ENCODE results near the gene NEK7. TPM values are rescaled to one million over a fixed set of nuclear protein-coding genes. Genes with fewer than 3 reads are reported as not detected.

The NEK7 gene
- total RNA-seq, 1 experiment from 2014 or later: 51.1 TPM

DNA sequence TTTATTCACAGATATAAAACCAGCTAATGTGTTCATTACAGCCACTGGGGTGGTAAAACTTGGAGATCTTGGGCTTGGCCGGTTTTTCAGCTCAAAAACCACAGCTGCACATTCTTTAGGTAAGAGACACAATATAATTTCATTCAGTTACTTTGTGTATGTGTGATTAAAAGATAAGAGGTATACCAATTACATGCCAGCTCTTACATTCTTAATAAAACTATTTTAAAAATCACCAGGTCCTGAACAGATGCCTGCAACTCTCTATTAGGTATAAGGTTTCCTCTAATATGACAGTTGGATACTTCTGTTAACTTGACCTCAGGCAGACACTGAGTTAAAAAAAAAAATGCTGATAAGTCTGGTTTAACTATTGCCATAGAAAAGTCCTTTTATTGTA is 122.1 kb downstream of the NEK7 start:
- Mint-ChIP-seq H3K4me1 (ENCODE audit: insufficient read depth, unreplicated experiment) (peaks cover 10% of the 10 kb centered on the region), H3K27me3 (ENCODE audit: insufficient read depth, unreplicated experiment) (no peaks in the 10 kb centered on the region), H3K4me3 (ENCODE audit: unreplicated experiment) (no peak overlapping the region), H3K27ac (ENCODE audit: low read depth, unreplicated experiment) (no peak overlapping the region), H3K9me3 (ENCODE audit: unreplicated experiment) (no peaks in the 10 kb centered on the region), H3K36me3 (ENCODE audit: insufficient read depth, unreplicated experiment) (peaks cover 5% of the 10 kb centered on the region)
- intact Hi-C loops (cut with micrococcal nuclease): loop anchor here (10.0 kb wide), 1 partner anchor 186 kb away; no protein-coding TSS in a partner anchor
- TF ChIP-seq CTCF (IDR thresholded peaks at IDR 0.05; ENCODE audit: unreplicated experiment): no peak
- CTCF ChIA-PET: interaction anchor here (0.6 to 1.0 kb wide), 7 partner anchors 20 to 400 kb away, joined by 3 to 4 read pairs (median 3); no protein-coding TSS in a partner anchor
- no TSS peak for BruUV-seq (replicated peaks)
- DNase-seq (ENCODE audit: unreplicated experiment): no peak
- POLR2A ChIA-PET: interaction anchor here (0.6 to 6.1 kb wide), 6 partner anchors 10 to 176 kb away, joined by 3 to 54 read pairs (median 4); partner anchors contain the start of gene NEK7

- ChIA-PET POLR2A (no interaction called here), CTCF (no interaction called here)
- BruUV-seq (replicated peaks): no TSS peak
- intact Hi-C loops (cut with micrococcal nuclease): no loop called here
- Mint-ChIP-seq H3K27ac (ENCODE audit: low read depth, unreplicated experiment) (no peak overlapping the region), H3K4me3 (ENCODE audit: unreplicated experiment) (no peak overlapping the region), H3K27me3 (ENCODE audit: insufficient read depth, unreplicated experiment) (no peaks in the 10 kb centered on the region), H3K9me3 (ENCODE audit: unreplicated experiment) (no peaks in the 10 kb centered on the region), H3K36me3 (ENCODE audit: insufficient read depth, unreplicated experiment) (no peaks in the 10 kb centered on the region), H3K4me1 (ENCODE audit: insufficient read depth, unreplicated experiment) (peaks cover 10% of the 10 kb centered on the region)
- no peak for TF ChIP-seq CTCF (IDR thresholded peaks at IDR 0.05; ENCODE audit: unreplicated experiment)
- no peak for DNase-seq (ENCODE audit: unreplicated experiment)
These were observed 123.3 kb downstream of the NEK7 start for GRCh38 chr1:198280080-198280479.

DNA sequence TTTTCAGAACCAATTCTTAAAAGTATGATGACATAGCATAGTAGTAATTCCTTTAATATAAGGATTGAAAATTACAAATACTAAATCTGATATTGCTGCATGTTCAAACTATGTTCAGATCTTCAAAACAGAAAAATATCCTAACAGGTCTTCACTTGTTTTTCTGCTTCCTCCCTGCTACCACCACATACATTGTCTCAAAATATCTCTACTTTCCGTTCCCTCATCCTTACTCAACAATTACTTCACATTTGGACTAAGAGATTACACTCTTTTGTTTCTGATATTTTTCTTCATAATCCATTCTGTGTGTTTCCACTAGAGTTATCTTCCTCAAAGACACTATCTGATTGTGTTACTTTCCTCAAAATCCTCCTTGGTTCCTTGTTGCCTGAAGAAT is 125.1 kb downstream of the NEK7 start:
- TF ChIP-seq CTCF (IDR thresholded peaks at IDR 0.05; ENCODE audit: unreplicated experiment): no peak
- intact Hi-C loops (cut with micrococcal nuclease): no loop called here
- no peak for DNase-seq (ENCODE audit: unreplicated experiment)
- Mint-ChIP-seq H3K27ac (ENCODE audit: low read depth, unreplicated experiment) (no peak overlapping the region), H3K4me1 (ENCODE audit: insufficient read depth, unreplicated experiment) (peaks cover 10% of the 10 kb centered on the region), H3K36me3 (ENCODE audit: insufficient read depth, unreplicated experiment) (no peaks in the 10 kb centered on the region), H3K4me3 (ENCODE audit: unreplicated experiment) (no peak overlapping the region), H3K9me3 (ENCODE audit: unreplicated experiment) (no peaks in the 10 kb centered on the region), H3K27me3 (ENCODE audit: insufficient read depth, unreplicated experiment) (no peaks in the 10 kb centered on the region)
- POLR2A ChIA-PET: interaction anchor here (0.7 kb wide), 1 partner anchor 26 kb away, joined by 4 read pairs; no protein-coding TSS in a partner anchor
- no TSS peak for BruUV-seq (replicated peaks)
- CTCF ChIA-PET: interaction anchor here (0.7 kb wide), 1 partner anchor 362 kb away, joined by 3 read pairs; no protein-coding TSS in a partner anchor

- no peaks in the 10 kb centered on the region for H3K9me3 Mint-ChIP-seq (ENCODE audit: unreplicated experiment)
- H3K36me3 Mint-ChIP-seq (ENCODE audit: insufficient read depth, unreplicated experiment): no peaks in the 10 kb centered on the region
- H3K4me1 Mint-ChIP-seq (ENCODE audit: insufficient read depth, unreplicated experiment): peaks cover 14% of the 10 kb centered on the region
- H3K27ac Mint-ChIP-seq (ENCODE audit: low read depth, unreplicated experiment): no peak overlapping the region
- TF ChIP-seq CTCF (IDR thresholded peaks at IDR 0.05; ENCODE audit: unreplicated experiment): no peak
- intact Hi-C loops (cut with micrococcal nuclease): no loop called here
- CTCF ChIA-PET: no interaction called here
- no peaks in the 10 kb centered on the region for H3K27me3 Mint-ChIP-seq (ENCODE audit: insufficient read depth, unreplicated experiment)
- POLR2A ChIA-PET: interaction anchor here (0.7 to 1.2 kb wide), 3 partner anchors 49 to 1124 kb away, joined by 3 to 4 read pairs (median 3); no protein-coding TSS in a partner anchor
- DNase-seq (ENCODE audit: unreplicated experiment): no peak
- no TSS peak for BruUV-seq (replicated peaks)
- H3K4me3 Mint-ChIP-seq (ENCODE audit: unreplicated experiment): no peak overlapping the region
These were observed 126.4 kb downstream of the NEK7 start for GRCh38 chr1:198283222-198283621.

Data from MCF 10A (cell line).